CD4-positive, alpha-beta T cell treated with Interferon gamma for 1 hour (primary cell): ENCODE results near the gene FRMPD4.
"Not testable (repeated sequence)": the region's sequence is repeated elsewhere in the genome, so short reads cannot be mapped to it uniquely, and the experiment has no call there.

Experiments used
- DNase-seq: peaks from one replicate; pipeline ENCODE4 v3.0.0-alpha.2; 2020

The FRMPD4 gene

DNA sequence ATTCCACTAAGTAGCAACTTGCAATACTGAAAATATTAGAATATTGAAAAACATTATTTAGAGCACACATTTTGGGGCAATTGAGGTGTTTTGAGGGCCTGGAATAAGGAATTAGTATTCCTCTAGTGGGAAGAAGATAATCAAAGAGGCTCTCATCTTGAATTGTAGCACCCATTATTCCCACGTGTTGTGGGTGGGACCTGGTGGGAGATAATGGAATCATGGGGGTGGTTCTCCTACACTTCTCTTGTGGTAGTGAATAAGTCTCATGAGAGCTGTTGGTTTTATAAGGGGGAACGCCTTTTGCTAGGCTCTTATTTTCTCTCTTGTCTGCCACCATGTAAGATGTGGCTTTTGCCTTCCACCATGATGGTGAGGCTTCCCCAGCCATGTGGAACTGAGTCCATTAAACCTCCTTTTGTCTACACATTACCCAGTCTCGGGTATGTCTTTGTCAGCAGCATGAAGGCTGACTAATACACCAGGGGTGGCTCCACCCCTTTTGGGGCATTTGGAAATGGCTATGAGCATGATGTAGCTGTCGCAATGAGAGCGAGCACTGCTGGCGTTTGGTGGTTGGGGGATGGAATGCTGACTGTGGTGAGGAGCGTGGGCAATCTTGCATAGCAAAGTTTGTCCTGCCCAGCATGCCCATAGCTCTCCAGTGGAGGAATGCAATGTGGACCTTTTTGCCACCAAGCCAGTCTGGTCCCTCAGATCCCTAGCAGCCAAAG, 308.2 kb downstream of the FRMPD4 start:
- DNase-seq, result no peak

DNA sequence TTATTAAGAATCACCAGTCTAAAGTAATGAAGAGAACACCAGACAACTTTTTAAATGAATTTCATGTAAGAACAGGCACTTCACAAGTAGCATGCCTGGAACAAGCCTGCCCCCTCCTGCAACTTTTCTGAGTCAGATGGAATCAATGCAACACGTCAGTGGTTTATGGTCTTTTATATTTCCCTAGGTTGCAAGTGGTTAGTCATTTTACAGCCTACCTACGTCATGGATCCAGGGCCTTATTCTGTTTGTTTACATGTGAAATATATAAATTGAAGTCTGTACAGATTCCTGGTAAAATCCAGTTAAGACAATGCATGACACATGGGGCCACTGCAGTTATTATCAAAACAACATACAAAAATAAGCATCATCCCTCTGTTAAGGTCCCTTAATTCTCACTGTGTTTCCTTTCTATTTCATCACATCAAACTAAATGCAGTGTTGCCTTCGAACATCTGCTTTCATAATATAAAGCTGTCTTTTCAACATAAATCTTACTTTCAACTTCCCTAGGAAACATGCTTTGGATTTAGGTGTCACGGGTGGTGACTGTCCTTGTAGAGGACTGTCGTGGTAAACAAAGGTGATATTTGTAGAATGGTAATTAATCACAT, 309.3 kb downstream of the FRMPD4 start:
- no peak for DNase-seq

DNA sequence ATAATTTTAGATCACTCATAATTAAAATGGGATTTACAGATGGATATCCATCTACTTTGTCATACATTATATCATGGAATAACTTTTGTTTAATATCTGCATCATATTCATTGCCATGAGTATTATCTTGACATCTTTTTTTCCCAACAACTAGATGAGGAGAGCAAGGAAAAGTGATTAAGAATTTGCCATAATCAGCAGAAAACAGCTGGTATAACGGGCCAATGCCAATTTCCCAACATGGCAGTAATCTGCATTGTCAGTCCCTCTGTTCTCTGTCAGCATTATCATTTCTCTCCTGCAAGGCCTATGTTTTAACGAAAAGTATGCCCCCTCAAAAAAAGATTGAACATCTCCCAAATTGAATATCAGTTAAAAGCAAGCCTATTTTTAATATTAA, 314.0 kb downstream of the FRMPD4 start:
- no peak for DNase-seq

DNA sequence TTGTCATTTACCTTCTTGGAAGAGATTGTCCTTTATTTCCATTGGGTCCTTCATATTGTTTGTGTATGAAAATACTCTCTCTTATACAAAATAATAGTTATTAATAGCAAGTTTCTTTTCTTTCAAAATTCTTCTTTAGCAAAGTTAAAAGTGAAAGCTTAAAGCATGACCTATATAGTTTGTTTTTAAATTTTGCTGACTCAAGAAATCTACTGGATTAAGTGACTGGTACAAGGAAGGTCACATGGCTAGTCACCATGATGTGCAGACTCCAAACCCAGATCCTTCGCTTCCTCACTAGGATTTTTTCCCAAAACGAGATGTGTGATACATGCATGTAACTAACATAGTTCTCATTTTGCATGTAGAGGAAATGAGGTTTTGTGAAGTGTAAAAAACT, 322.7 kb downstream of the FRMPD4 start:
- no peak for DNase-seq

DNA sequence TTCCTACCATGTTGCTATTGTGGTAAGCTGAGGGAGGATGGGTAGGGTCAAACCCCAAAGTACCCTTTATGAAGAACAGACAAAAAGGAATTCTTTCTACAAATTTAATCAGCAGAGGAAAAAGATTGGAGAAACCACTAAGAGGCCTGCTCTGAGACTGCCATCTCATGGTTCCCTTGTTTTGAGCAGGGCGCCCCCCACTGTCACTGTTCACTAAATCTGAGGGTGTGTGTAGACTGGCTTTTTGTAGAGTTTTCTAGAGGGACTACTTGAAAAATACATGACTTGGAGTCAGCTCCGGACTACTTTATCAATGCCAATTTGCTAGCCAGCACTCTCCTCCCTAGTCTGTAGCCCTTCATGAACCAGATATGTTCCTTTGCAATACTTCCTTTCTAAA, 324.8 kb downstream of the FRMPD4 start:
- DNase-seq, result no peak

DNA sequence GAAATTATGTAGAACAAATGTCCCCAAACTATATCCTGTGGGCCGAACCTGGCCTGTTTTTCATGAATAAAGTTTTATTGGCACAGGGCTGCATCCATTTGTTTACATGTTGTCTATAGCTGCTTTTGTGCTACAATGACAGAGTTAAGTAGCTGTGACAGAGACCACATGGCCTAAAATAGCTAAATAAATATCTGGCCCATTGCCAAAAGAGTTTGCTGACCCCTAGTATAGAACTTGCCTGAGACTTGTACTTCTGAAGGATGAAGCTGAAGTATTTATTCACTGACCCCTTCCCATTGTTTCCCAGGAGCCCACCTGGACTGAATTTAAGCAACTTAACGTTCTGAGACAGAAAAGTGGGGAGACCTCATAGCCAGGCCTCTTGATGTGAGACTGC, 325.6 kb downstream of the FRMPD4 start:
- DNase-seq, result no peak

DNA sequence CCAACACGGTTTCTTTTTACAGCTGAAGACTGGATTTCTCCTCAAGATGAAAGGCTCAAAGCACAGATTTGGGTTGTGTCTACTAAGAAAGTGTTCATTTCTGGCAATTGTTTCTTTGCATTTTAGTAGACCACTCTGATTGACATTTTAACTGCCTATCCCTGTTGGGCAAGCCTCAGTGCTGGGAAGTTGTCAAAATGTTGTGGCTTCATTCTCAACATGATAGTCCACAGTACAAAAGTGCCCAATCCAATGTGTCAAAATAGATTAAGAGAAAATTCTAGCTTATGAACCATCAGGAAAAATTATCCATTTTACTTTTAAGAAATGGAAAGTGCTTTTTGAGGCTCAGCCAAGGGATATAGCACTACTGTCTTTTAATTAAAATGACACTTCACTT, 329.0 kb downstream of the FRMPD4 start:
- DNase-seq, result no peak

DNA sequence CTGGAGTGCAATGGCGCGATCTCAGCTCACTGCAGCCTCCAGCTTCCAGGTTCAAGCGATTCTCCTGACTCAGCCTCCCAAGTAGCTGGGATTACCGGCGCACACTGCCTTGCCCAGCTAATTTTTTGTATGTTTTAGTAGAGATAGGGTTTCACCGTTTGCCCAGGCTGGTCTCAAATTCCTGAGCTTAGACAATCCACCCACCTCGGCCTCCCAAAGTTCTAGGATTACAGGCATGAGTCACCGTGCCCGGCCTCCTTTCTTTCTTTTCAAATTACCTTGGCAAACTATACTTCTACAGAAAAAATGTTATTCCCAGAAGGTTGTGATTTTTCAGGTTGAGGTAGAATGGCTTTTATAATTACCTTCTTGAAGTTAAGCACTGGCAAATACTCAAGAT, 331.0 kb downstream of the FRMPD4 start:
- no peak for DNase-seq

DNA sequence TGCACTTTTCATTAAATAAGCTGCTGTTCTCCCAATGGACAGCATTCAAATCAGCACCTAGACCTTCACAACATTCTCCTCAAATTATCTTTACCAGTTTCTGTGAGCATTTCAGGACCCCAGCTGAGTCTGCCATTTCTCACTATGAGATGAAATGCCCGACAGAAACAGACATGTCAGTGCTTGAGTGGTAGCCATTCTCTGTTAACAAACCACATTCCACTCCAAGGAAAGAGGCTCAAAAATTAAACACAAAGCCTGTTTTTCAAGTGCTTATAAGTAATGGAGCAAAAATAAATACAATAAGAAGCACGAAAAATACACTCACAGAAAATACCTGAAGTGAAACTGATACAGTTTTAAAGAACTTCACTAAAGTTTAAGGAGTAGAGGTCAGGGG, 332.8 kb downstream of the FRMPD4 start:
- no peak for DNase-seq

DNA sequence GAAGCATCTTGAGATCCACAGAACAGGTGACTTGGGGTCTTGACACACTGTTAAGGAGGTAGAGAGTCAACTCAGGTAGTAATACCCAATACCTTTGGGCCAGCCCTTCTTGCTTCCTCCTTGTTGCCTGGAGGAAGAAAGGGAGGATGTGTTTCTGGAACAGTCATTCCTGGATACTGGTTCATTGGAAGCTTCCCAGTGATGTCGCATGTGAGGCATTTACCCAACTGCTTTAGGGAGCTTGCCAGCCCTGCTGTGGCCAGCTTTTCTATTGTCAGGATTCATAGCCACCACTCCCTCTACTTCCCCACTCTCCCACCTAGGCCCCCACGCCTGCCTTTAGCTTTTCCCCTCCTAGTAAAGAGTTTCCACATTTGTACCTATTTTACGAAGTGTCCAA, 342.7 kb downstream of the FRMPD4 start:
- DNase-seq, result no peak

DNA sequence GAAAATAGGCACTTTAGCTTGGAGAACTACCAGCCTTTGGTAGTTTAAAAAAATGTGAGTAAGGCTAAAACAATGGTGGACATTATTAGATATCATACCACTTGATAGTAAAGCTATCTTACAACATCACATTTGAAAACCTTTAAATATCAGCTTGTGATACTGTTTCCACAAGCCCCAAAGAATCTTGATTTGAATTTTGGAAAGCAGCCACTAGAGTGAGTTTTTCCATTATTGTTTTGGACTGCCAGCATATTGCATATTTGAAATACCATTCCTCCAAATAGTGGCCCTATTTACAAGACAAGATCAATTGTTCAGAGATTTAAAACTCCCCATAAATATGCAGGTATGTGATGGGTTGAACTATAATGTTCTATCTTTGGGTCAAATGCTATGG, 349.9 kb downstream of the FRMPD4 start:
- DNase-seq, result no peak

DNA sequence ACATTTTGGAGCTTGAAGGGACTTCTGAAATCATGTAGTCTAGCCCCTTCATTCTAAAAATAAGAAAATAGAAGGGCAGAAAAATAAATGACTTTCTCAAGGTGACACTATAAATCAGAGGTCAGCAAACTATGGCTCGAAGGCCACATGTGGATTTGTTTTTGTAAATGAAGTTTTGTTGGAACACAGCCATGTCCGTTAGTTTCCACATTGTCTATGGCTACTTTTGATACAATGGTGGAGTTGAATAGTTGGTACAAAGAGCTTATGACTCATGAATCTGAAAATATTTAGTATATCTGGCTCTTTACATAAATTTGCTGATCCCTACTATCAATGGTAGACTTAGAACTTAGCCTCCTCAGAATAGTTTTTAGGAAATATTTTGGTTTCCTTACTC, 350.5 kb downstream of the FRMPD4 start:
- DNase-seq, result no peak

DNA sequence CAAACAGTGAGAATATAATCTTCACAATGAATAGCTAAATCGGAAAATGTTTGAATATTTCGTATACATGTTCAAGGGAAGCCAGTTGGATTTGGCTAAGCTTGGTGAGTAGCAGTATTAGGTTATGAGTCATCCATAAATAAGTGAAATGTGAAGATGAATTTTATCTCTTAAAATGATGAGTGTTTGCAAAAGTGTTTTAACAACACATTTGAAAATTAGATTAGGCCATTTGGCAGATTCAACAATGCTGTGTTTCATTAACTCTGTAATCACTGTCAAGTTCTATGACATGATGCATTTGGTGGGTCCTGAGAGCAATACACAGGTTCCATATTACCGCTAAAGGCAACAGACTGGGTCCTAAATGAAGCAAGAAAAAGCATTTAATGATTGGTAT, 351.1 kb downstream of the FRMPD4 start:
- DNase-seq, result no peak

DNA sequence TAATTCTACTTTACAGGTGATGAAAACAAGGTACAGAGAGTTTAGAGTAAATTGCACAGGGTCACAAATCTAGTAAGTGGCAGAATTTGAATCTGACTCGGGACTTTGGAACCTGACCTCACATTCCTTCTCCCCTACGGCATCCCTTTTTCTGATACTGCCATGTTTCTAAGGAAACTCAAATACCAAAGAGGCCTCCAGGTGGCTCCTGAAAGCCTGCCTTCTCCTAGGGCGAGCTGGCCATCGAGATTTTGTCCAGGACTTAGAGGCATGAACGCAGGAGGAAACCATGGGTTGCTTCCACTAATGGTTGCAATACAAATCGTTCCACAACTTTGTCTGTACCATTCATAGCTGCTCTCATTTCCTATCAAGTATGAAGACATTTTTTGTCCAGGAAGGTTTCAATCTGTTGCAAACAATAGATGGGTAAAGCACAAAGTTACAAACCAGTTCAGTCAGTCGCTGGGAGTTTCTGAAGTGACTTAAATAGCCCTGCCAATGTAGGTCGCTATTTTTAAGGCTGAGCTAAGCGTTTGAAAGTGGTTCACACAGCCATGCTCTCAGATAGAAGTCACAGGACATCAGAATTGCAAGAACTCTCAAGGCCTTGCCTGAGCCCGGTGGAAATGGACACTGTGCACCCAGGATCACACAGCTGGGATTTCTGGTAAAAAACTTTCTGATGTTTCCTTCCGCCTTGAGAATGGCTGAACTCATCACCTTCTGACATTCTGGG, 356.3 kb downstream of the FRMPD4 start:
- no peak for DNase-seq

DNA sequence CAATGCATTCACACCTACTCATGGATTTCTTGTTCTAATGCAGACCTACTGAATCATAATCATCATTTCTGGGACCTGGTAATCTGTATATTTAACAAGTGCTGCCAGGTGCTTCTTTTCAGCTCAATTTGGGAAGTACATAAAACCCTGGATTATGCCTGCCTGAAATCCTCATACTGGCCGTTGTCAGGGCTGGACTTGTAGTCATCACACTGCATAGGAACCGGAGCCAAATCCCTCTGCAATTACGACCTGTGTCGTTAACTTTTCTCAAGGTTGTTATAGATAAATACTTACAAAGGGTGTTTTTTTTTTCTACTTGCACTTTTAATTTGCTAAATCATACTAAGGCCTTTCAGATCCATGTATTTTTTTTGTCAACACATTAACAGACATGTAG, 358.1 kb downstream of the FRMPD4 start:
- DNase-seq, result no peak

DNA sequence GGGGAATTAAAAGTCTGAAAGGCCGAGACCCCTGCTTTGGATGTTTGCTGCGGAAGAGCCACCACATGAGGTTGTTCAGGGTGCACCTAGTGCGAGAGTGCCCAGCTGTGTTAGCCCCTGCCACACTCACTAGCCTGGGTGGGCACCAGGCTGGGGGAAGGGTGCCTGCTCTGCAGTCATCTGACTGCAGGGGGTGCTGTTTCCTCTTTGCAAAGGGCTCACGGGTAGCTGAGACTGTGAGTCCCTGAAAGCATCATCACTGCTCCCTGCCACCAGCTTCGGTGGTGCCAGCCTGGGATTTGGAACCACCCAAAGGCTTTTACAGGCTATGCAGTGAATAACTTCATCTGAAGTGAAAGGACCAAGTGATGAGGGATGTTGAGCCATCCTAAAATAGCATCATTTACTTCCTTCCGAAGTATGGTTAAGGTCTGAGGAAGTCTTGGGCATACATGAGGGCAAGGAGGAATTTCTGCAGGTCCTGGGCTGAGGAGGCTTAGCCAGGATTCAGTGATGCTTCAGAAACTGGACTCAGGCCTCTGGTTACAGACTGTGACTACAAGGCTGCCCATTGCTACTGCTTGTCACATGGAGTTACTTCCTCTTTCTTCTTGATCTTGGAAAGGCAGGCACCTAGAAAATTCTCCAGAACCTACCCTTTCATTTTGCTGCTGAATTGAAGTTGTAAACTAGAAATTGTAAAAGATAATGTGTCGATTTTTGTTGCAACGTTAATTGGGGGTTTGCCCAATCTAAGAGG, 359.7 kb downstream of the FRMPD4 start:
- no peak for DNase-seq

DNA sequence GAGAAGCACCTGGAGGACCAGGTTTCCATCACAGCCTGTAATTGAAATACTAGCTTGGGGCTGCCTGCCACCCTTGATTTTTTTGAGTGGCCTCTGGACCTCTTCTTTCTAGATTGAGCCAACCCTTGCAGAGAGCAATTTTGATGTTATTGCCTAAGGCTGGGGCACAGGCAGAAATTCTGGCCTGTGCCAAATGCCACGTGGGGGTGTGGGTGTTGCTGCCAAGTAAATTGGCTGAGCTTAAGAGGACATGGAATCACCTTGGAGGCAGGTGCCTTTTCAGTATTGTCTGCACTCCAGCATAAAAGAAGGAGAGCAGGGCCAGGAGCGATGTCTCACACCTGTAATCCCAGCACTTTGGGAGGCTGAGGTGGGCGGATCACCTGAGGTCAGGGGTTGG, 366.9 kb downstream of the FRMPD4 start:
- no peak for DNase-seq

DNA sequence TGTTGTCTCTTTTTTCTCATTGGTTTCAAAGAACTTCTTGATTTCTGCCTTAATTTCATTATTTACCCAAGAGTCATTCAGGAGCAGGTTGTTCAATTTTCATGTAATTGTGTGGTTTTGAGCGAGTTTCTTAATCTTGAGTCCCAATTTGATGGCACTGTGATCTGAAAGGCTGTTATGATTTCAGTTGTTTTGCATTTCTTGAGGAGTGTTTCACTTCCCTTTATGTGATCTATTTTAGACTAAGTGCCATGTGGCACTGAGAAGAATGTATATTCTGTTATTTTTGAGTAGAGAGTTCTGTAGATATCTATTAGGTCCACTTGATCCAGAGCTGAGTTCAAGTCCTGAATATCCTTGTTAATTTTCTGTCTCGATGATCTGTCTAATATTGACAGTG, 377.1 kb downstream of the FRMPD4 start:
- not testable (repeated sequence) for DNase-seq

DNA sequence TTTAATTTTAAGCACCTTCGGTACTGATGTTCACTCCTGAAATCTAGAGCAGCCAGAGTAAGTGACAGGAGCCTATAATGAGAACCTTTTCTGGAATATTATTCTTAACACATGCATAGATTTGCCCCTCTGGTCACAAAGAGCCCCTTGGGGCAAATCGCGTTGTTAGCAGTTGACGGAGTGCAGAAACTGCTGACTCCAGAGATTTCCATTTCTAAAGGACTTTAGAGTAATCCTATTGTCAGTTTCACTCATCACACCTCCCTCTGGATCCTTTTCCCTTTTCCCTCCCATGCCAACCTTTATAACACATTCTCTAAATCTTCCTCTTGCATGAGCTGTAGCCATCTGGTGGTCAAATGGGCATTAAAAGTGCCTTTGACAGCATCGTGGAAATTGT, 388.0 kb downstream of the FRMPD4 start:
- no peak for DNase-seq

DNA sequence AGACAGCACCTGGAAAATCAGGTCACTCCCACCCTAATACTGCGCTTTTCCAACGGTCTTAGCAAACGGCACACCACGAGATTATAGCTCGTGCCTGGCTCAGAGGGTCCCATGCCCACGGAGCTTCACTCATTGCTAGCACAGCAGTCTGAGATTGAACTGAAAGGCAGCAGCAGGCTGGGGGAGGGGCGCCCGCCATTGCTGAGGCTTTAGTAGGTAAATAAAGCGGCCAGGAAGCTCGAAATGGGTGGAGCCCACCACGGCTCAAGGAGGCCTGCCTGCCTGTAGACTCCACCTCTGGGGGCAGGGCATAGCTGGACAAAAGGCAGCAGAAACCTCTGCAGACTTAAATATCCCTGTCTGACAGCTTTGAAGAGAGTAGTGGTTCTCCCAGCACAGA, 399.8 kb downstream of the FRMPD4 start:
- DNase-seq, result not testable (repeated sequence)

DNA sequence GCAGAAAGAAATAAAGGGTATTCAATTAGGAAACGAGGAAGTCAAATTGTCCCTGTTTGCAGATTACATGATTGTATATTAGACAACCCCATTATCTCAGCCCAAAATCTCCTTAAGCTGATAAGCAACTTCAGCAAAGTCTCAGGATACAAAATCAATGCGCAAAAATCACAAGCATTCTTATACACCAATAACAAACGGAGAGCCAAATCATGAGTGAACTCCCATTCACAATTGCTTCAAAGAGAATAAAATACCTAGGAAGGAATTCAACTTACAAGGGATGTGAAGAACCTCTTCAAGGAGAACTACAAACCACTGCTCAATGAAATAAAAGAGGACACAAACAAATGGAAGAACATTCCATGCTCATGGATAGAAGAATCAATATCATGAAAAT, 404.0 kb downstream of the FRMPD4 start:
- DNase-seq, result not testable (repeated sequence)

DNA sequence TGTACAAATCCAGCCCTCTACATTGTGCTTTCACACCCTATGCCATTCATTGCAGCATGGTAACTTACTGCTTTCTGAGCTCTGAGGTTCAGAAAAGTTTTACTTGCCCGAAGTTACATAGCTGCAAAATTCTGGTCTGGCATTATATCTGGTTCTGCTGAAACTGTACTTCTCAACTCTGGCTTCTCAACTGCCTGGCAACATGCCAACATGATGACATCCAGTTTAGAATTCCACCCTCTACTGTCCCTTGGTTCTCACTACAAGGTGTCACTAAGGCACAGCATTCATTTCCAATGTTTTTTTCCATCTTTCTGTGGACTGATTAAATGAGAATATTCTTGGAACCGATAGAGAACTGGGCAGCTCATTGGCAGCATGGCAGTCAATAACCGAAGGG, 410.1 kb downstream of the FRMPD4 start:
- DNase-seq, result no peak

DNA sequence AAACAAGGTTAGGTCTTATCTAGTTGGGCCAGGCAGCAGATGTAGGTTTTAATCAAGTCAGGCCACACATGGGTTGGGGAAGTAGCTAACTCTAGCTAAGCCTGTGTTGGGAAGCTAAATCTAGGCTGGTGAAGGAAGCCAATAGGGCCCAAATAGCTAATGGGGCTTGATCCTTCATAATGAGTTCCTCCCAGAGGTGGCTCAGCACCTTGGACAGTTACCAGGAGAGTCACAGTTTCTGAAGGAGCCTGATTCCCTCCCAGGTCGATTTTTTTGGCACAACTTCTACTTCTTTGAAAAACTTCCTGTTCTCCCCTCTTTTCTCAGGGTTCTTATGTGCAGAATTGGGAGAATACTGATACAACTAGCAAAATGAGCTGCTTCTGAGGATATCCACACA, 410.5 kb downstream of the FRMPD4 start:
- DNase-seq, result no peak

DNA sequence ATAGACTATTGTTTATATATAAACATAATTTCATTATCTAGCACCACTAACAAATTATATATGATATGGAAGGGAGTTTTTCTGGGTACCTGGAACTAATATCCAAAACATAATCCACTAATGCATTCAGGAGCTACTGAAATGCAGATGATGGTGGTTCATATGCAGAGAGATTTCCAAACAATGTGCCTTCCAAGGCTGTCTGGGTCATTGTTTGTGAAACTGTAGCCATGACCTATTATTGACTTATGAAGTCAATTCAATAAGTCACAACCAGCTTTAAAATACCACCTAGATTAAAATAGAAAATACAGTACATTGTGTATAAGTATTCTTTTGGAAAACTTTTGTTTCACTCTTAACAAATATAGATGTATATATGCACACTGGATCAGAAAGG, 415.9 kb downstream of the FRMPD4 start:
- no peak for DNase-seq
